Gastrocnemius medialis (tissue), 4 donors: ENCODE measurements around the gene TIPRL. TPM values are rescaled to one million over a fixed set of nuclear protein-coding genes. Genes with fewer than 3 reads are reported as not detected.

Source experiments
- ATAC-seq, 2 donors: fragments of 150-250 bp; one replicate each; pipeline ENCODE4 v1.9.1; 2016
- DNase-seq, 2 donors: peaks; one replicate each; pipeline ENCODE4 v3.0.0-alpha.2; 2019
- H3K27ac ChIP-seq, 4 donors: fragments of 200-600 bp; sonication (generic); 1 replicate in 1 of 4; 2 replicates in 3 of 4; pipeline ENCODE4 v1.5.1; 2016 to 2018; ENCODE audit warnings: mild to moderate bottlenecking in 2 of 4, moderate library complexity in 1 of 4
- H3K27me3 ChIP-seq, 3 donors: fragments of 200-600 bp; sonication (generic) in 2 of 3; 1 replicate in 1 of 3; 2 replicates in 2 of 3; pipeline versions ENCODE4 v1.5.1 to v1.6.0; 2016 to 2019; ENCODE audit warnings: mild to moderate bottlenecking in 1 of 3, moderate library complexity in 1 of 3
- H3K36me3 ChIP-seq, 2 donors: fragments of 200-600 bp; sonication (generic) in 1 of 2; one replicate each; pipeline ENCODE4 v1.5.1; 2017 to 2018
- H3K4me1 ChIP-seq, 2 donors: fragments of 200-600 bp; sonication (generic) in 1 of 2; one replicate each; pipeline ENCODE4 v1.5.1; 2016 to 2017; ENCODE audit warnings: mild to moderate bottlenecking in 2 of 2
- H3K4me3 ChIP-seq, 4 donors: fragments of 200-600 bp; sonication (generic) in 3 of 4; 1 replicate in 1 of 4; 2 replicates in 3 of 4; pipeline ENCODE4 v1.5.1; 2016 to 2019; ENCODE audit warnings: mild to moderate bottlenecking in 2 of 4
- H3K9me3 ChIP-seq, 3 donors: fragments of 200-600 bp; sonication (generic) in 2 of 3; 1 replicate in 1 of 3; 2 replicates in 2 of 3; pipeline ENCODE4 v1.5.1; 2016 to 2019
- CTCF ChIP-seq, 5 experiments: fragments of 450-650 bp in 3 of 5; fragments of 200-600 bp in 2 of 5; sonication (generic) in 2 of 5; IDR thresholded peaks in 4 of 5; conservative IDR thresholded peaks in 1 of 5; 1 replicate in 4 of 5; 2 replicates in 1 of 5; pipeline ENCODE4 v1.5.1; 2016 to 2019; ENCODE audit warnings: antibody characterized with exemption in 5 of 5, mild to moderate bottlenecking in 3 of 5, moderate library complexity in 3 of 5
- POLR2A ChIP-seq, 2 donors: fragments of 450-650 bp; IDR thresholded peaks; one replicate each; pipeline ENCODE4 v1.6.1; 2017; ENCODE audit warnings: antibody characterized with exemption in 2 of 2, mild to moderate bottlenecking in 2 of 2, moderate library complexity in 2 of 2
- in situ Hi-C, 4 donors: fragments of 200-750 bp; cut with MboI; loops; one replicate each; pipeline versions ENCODE4 v1.15.0 to v1.8.0; 2017; ENCODE audit warnings: low sequenced_read_pairs in 4 of 4
- intact Hi-C: fragments of 100-400 bp; cut with DNase I; formaldehyde crosslinking; loops from one replicate; pipeline ENCODE4 v1.15.1; 2023; ENCODE audit warnings: low total_unique reads
- total RNA-seq, 4 donors: library from RNA; depleted of rRNA; stranded (reverse); fragments of >200 nt; gene quantifications; one replicate each; pipeline versions ENCODE4 v1.1.0 to v1.2.3, GENCODE V29; 2016

TIPRL gene
- total RNA-seq, 4 donors from 2014 or later: 23.2 to 35.1 (median 27.1) TPM

- intact Hi-C loops (no loop called here), in situ Hi-C loops (no loop called here)
- TF ChIP-seq CTCF (IDR thresholded peaks at IDR 0.05 in 4 of 5, conservative IDR thresholded peaks at IDR 0.05 in 1 of 5) (no peak), POLR2A (IDR thresholded peaks at IDR 0.05) (no peak)
- peak overlapping the region in 1 of 4 donors; percentile 73 for H3K27ac ChIP-seq
- ATAC-seq (no peak), DNase-seq (no peak)
- H3K36me3 ChIP-seq: no peaks in the 10 kb centered on the region
- no peaks in the 10 kb centered on the region for H3K9me3 ChIP-seq
- peaks cover 7 to 10% of the 10 kb centered on the region in 2 donors for H3K4me1 ChIP-seq
- peak overlapping the region; percentile 57 to 84 (median 70) for H3K4me3 ChIP-seq
- peaks cover 16 to 30% (median 22%) of the 10 kb centered on the region in 3 donors for H3K27me3 ChIP-seq
Observed at GRCh38 chr1:168135116-168135920, 43.4 kb upstream of the TIPRL start.

- TF ChIP-seq POLR2A (IDR thresholded peaks at IDR 0.05): no peak
- no peak for TF ChIP-seq CTCF (IDR thresholded peaks at IDR 0.05 in 4 of 5, conservative IDR thresholded peaks at IDR 0.05 in 1 of 5)
- H3K36me3 ChIP-seq: no peaks in the 10 kb centered on the region
- H3K9me3 ChIP-seq: no peaks in the 10 kb centered on the region
- H3K27me3 ChIP-seq: peaks cover 16 to 30% (median 22%) of the 10 kb centered on the region in 3 donors
- intact Hi-C loops (no loop called here), in situ Hi-C loops (no loop called here)
- no peak for DNase-seq
- peak overlapping the region; percentile 57 to 84 (median 70) for H3K4me3 ChIP-seq
- H3K4me1 ChIP-seq: peaks cover 7 to 10% of the 10 kb centered on the region in 2 donors
- peak; percentile 19 to 40 for ATAC-seq
- H3K27ac ChIP-seq: peak overlapping the region in 2 of 4 donors; percentile 37 to 73
Observed at GRCh38 chr1:168135921-168136708, 42.6 kb upstream of the TIPRL start.

- intact Hi-C loops: no loop called here
- H3K9me3 ChIP-seq: no peaks in the 10 kb centered on the region
- no peaks in the 10 kb centered on the region for H3K36me3 ChIP-seq
- H3K4me1 ChIP-seq: peaks cover 7 to 10% of the 10 kb centered on the region in 2 donors
- peaks cover 14 to 28% (median 22%) of the 10 kb centered on the region in 3 donors for H3K27me3 ChIP-seq
- ATAC-seq (peak; percentile 66), DNase-seq (peak in 1 of 2 donors; percentile 16)
- TF ChIP-seq POLR2A (IDR thresholded peaks at IDR 0.05) (no peak), CTCF (IDR thresholded peaks at IDR 0.05 in 4 of 5, conservative IDR thresholded peaks at IDR 0.05 in 1 of 5) (no peak)
- in situ Hi-C loops: no loop called here
- H3K4me3 ChIP-seq: peak within 1 kb of the TSS; percentile 57 to 84 (median 75)
- peak within 1 kb of the TSS; percentile 70 to 75 (median 73) for H3K27ac ChIP-seq
Observed at GRCh38 chr1:168136709-168137514, 41.9 kb upstream of the TIPRL start, which contains the start of gene GPR161. Gene GPR161, minus strand, starts transcription at chr1:168136930. Its CDS starts 32,080 bp downstream, at chr1:168104850.

GRCh38 chr1:168137515-168137821, 41.3 kb upstream of the TIPRL start:
- Histone ChIP-seq H3K4me1 (peaks cover 7 to 10% of the 10 kb centered on the region in 2 donors), H3K27ac (peak overlapping the region; percentile 70 to 75 (median 73)), H3K27me3 (peaks cover 13 to 26% (median 22%) of the 10 kb centered on the region in 3 donors), H3K4me3 (peak overlapping the region; percentile 57 to 84 (median 75)), H3K36me3 (no peaks in the 10 kb centered on the region), H3K9me3 (no peaks in the 10 kb centered on the region)
- DNase-seq: no peak
- TF ChIP-seq POLR2A (IDR thresholded peaks at IDR 0.05): no peak
- no peak for TF ChIP-seq CTCF (IDR thresholded peaks at IDR 0.05 in 4 of 5, conservative IDR thresholded peaks at IDR 0.05 in 1 of 5)
- in situ Hi-C loops (no loop called here), intact Hi-C loops (no loop called here)
- peak in 1 of 2 donors; percentile 38 for ATAC-seq
